ENCODE results near the gene PHF21B.

The PHF21B gene

GRCh38 chr22:45001653-45002052 is 8.2 kb downstream of the PHF21B start:
- Mint-ChIP-seq H3K9me3 (no peaks in the 10 kb centered on the region), H3K4me3 (no peak overlapping the region), H3K4me1 (peaks cover 9% of the 10 kb centered on the region), H3K36me3 (no peaks in the 10 kb centered on the region), H3K27ac (no peak overlapping the region)
- DNase-seq (ENCODE audit: low spot score in 2 of 2) (no peak), ATAC-seq (no peak)

GRCh38 chr22:45000330-45000729 is 9.5 kb downstream of the PHF21B start:
- Mint-ChIP-seq H3K36me3 (no peaks in the 10 kb centered on the region), H3K9me3 (no peaks in the 10 kb centered on the region), H3K27ac (no peak overlapping the region), H3K4me1 (no peaks in the 10 kb centered on the region), H3K4me3 (no peak overlapping the region)
- DNase-seq (ENCODE audit: low spot score in 2 of 2) (no peak), ATAC-seq (no peak)

- H3K27ac Mint-ChIP-seq, result no peak overlapping the region
- DNase-seq (ENCODE audit: low spot score in 2 of 2) (no peak), ATAC-seq (no peak)
- no peaks in the 10 kb centered on the region for H3K9me3 Mint-ChIP-seq
- no peak overlapping the region for H3K4me3 Mint-ChIP-seq
- no peaks in the 10 kb centered on the region for H3K36me3 Mint-ChIP-seq
- no peaks in the 10 kb centered on the region for H3K4me1 Mint-ChIP-seq
Measured at GRCh38 chr22:44999687-45000086, 10.1 kb downstream of the PHF21B start.

- H3K36me3 Mint-ChIP-seq, result no peaks in the 10 kb centered on the region
- DNase-seq (ENCODE audit: low spot score in 2 of 2) (no peak), ATAC-seq (no peak)
- no peaks in the 10 kb centered on the region for H3K4me1 Mint-ChIP-seq
- H3K9me3 Mint-ChIP-seq, result no peaks in the 10 kb centered on the region
- H3K27ac Mint-ChIP-seq, result no peak overlapping the region
- H3K4me3 Mint-ChIP-seq, result no peak overlapping the region
Measured at GRCh38 chr22:44999231-44999630, 10.6 kb downstream of the PHF21B start.

GRCh38 chr22:44998296-44998695 is 11.5 kb downstream of the PHF21B start:
- no peaks in the 10 kb centered on the region for H3K9me3 Mint-ChIP-seq
- H3K4me1 Mint-ChIP-seq, result no peaks in the 10 kb centered on the region
- no peak overlapping the region for H3K27ac Mint-ChIP-seq
- no peaks in the 10 kb centered on the region for H3K36me3 Mint-ChIP-seq
- DNase-seq (ENCODE audit: low spot score in 2 of 2), result no peak
- no peak overlapping the region for H3K4me3 Mint-ChIP-seq
- no peak for ATAC-seq

GRCh38 chr22:44997060-44997459 is 12.7 kb downstream of the PHF21B start:
- ATAC-seq (no peak), DNase-seq (ENCODE audit: low spot score in 2 of 2) (no peak)
- no peaks in the 10 kb centered on the region for H3K36me3 Mint-ChIP-seq
- H3K9me3 Mint-ChIP-seq, result no peaks in the 10 kb centered on the region
- no peaks in the 10 kb centered on the region for H3K4me1 Mint-ChIP-seq
- H3K4me3 Mint-ChIP-seq, result no peak overlapping the region
- no peak overlapping the region for H3K27ac Mint-ChIP-seq

GRCh38 chr22:44996648-44997047 is 13.2 kb downstream of the PHF21B start:
- Mint-ChIP-seq H3K4me3 (no peak overlapping the region), H3K27ac (no peak overlapping the region), H3K36me3 (no peaks in the 10 kb centered on the region), H3K4me1 (no peaks in the 10 kb centered on the region), H3K9me3 (no peaks in the 10 kb centered on the region)
- no peak for ATAC-seq
- no peak for DNase-seq (ENCODE audit: low spot score in 2 of 2)

- no peak for ATAC-seq
- Mint-ChIP-seq H3K4me1 (no peaks in the 10 kb centered on the region), H3K27ac (no peak overlapping the region), H3K4me3 (no peak overlapping the region), H3K9me3 (no peaks in the 10 kb centered on the region), H3K36me3 (no peaks in the 10 kb centered on the region)
- DNase-seq (ENCODE audit: low spot score in 2 of 2), result no peak
Measured at GRCh38 chr22:44996120-44996519, 13.7 kb downstream of the PHF21B start.

- Mint-ChIP-seq H3K4me1 (no peaks in the 10 kb centered on the region), H3K27ac (no peak overlapping the region), H3K4me3 (no peak overlapping the region), H3K9me3 (no peaks in the 10 kb centered on the region), H3K36me3 (no peaks in the 10 kb centered on the region)
- ATAC-seq (no peak), DNase-seq (ENCODE audit: low spot score in 2 of 2) (no peak)
Measured at GRCh38 chr22:44995715-44996114, 14.1 kb downstream of the PHF21B start.

GRCh38 chr22:44995105-44995514 is 14.7 kb downstream of the PHF21B start:
- Mint-ChIP-seq H3K27ac (no peak overlapping the region), H3K9me3 (no peaks in the 10 kb centered on the region), H3K4me3 (no peak overlapping the region), H3K36me3 (no peaks in the 10 kb centered on the region), H3K4me1 (no peaks in the 10 kb centered on the region)
- ATAC-seq (no peak), DNase-seq (ENCODE audit: low spot score in 2 of 2) (no peak)

GRCh38 chr22:44994399-44995104 is 15.3 kb downstream of the PHF21B start:
- H3K36me3 Mint-ChIP-seq, result no peaks in the 10 kb centered on the region
- ATAC-seq, result no peak
- no peak overlapping the region for H3K4me3 Mint-ChIP-seq
- no peak for DNase-seq (ENCODE audit: low spot score in 2 of 2)
- H3K27ac Mint-ChIP-seq, result no peak overlapping the region
- no peaks in the 10 kb centered on the region for H3K9me3 Mint-ChIP-seq
- H3K4me1 Mint-ChIP-seq, result no peaks in the 10 kb centered on the region

GRCh38 chr22:44992166-44992565 is 17.6 kb downstream of the PHF21B start:
- ATAC-seq, result no peak
- Mint-ChIP-seq H3K4me3 (no peak overlapping the region), H3K9me3 (no peaks in the 10 kb centered on the region), H3K36me3 (no peaks in the 10 kb centered on the region), H3K27ac (no peak overlapping the region), H3K4me1 (no peaks in the 10 kb centered on the region)
- no peak for DNase-seq (ENCODE audit: low spot score in 2 of 2)

GRCh38 chr22:44991218-44991617 is 18.6 kb downstream of the PHF21B start:
- no peak overlapping the region for H3K4me3 Mint-ChIP-seq
- H3K36me3 Mint-ChIP-seq, result no peaks in the 10 kb centered on the region
- DNase-seq (ENCODE audit: low spot score in 2 of 2) (no peak), ATAC-seq (no peak)
- no peaks in the 10 kb centered on the region for H3K9me3 Mint-ChIP-seq
- no peak overlapping the region for H3K27ac Mint-ChIP-seq
- no peaks in the 10 kb centered on the region for H3K4me1 Mint-ChIP-seq

- DNase-seq (ENCODE audit: low spot score in 2 of 2) (no peak), ATAC-seq (no peak)
- Mint-ChIP-seq H3K27ac (no peak overlapping the region), H3K4me1 (no peaks in the 10 kb centered on the region), H3K36me3 (no peaks in the 10 kb centered on the region), H3K9me3 (no peaks in the 10 kb centered on the region), H3K4me3 (no peak overlapping the region)
Measured at GRCh38 chr22:44990810-44991209, 19.0 kb downstream of the PHF21B start.

- Mint-ChIP-seq H3K4me3 (no peak overlapping the region), H3K36me3 (no peaks in the 10 kb centered on the region), H3K9me3 (no peaks in the 10 kb centered on the region), H3K27ac (no peak overlapping the region), H3K4me1 (no peaks in the 10 kb centered on the region)
- ATAC-seq, result no peak
- no peak for DNase-seq (ENCODE audit: low spot score in 2 of 2)
Measured at GRCh38 chr22:44990328-44990727, 19.5 kb downstream of the PHF21B start.

GRCh38 chr22:44988671-44989070 is 21.1 kb downstream of the PHF21B start:
- DNase-seq (ENCODE audit: low spot score in 2 of 2), result no peak
- no peak overlapping the region for H3K4me3 Mint-ChIP-seq
- H3K9me3 Mint-ChIP-seq, result no peaks in the 10 kb centered on the region
- no peaks in the 10 kb centered on the region for H3K36me3 Mint-ChIP-seq
- no peak for ATAC-seq
- H3K27ac Mint-ChIP-seq, result no peak overlapping the region
- H3K4me1 Mint-ChIP-seq, result no peaks in the 10 kb centered on the region

- no peaks in the 10 kb centered on the region for H3K4me1 Mint-ChIP-seq
- no peaks in the 10 kb centered on the region for H3K9me3 Mint-ChIP-seq
- H3K36me3 Mint-ChIP-seq, result no peaks in the 10 kb centered on the region
- no peak overlapping the region for H3K4me3 Mint-ChIP-seq
- DNase-seq (ENCODE audit: low spot score in 2 of 2) (no peak), ATAC-seq (no peak)
- no peak overlapping the region for H3K27ac Mint-ChIP-seq
Measured at GRCh38 chr22:44986926-44987325, 22.9 kb downstream of the PHF21B start.
